A549 (cell line): ENCODE data around the gene HDAC7.

Experiments used
- EP300 ChIP-seq, 2 experiments: fragments of >200 bp; sonication (Bioruptor Twin); formaldehyde crosslinking; IDR thresholded peaks; 2 replicates in 1 of 2; 3 replicates in 1 of 2; pipeline ENCODE4 v1.6.1; 2016 to 2017
- PBX3 ChIP-seq: IDR thresholded peaks from 2 replicates; pipeline ENCODE4 v1.6.1; 2012
- ZFP36 ChIP-seq: fragments of 450-650 bp; IDR thresholded peaks from 2 replicates; pipeline ENCODE4 v1.6.1; 2014; ENCODE audit warnings: borderline replicate concordance; ENCODE audit not compliant: partially characterized antibody

GRCh38 chr12:47834199-47834903 is 14.6 kb upstream of the HDAC7 start:
- TF ChIP-seq PBX3 (no peak), EP300 (IDR thresholded peaks at IDR 0.05) (no peak), ZFP36 (no peak)
